ENCODE measurements around the gene MARVELD1. TPM values are rescaled to one million over a fixed set of nuclear protein-coding genes. Genes with fewer than 3 reads are reported as not detected.

The MARVELD1 gene
- total and polyA plus RNA-seq, 2 of the 4 experiments (the other 2 are of a cell fraction), result 12.0 to 68.1 TPM

DNA sequence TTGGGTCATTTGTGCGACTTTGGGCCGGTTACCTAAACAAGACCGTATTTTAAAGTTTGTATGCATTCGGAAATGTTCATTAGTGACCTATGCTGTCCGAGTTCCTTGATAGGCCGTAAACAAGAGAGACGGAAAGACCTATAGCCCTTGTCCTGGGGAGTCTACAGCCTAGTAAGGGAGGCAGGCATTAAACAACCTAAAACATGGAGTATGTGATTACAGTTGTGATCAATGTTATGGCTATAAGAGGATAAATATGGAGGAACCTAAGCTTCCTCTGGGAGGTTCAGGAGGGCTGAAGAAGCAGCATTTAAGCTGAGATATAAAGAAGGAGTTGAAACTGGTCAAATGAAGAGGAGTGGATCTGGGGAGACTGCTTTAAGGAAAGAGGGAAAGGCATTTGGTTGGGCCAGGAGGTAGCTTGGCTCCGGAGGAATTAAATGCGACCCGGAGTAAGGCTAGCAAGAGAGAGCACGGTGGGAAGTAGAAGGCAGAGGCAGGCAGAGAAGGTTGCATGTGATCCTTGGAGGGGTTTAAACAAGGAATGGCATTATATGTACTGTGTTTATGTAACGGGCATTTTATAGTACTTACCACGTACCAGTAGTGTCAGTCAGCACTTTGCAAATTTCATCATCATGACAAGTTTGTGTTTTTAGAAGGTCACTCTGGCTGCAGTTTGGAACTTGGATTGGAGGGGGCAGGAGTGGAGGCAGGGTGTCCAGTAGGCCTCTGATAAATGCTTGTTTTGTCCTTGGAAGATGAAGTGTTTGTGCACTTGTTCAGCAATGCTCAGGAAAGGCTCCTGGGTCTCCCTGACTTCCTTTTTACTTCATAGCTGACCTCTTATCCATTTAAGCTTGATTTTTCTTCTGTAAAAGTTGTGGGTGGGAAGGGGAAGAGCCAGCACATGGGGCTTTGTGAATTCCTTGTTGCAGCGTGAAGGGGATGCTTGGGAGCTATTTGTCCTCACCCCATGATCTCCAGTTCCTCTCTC is 25.4 kb upstream of the MARVELD1 start:
- dilution Hi-C loops (cut with HindIII; ENCODE audit: low sequenced_read_pairs, unreplicated experiment), result no loop called here
- POLR2A ChIA-PET (ENCODE audit: unreplicated experiment), result interaction anchor here (0.5 to 1.1 kb wide), 2 partner anchors 49 to 1101 kb away, joined by 3 to 4 read pairs; partner anchors contain the start of gene ZFYVE27
- TF ChIP-seq POLR2A (IDR thresholded peaks at IDR 0.05; ENCODE audit: low read depth, low read length) (no peak; the same call in 1 of the 2 replicates), MAZ (IDR thresholded peaks at IDR 0.05; ENCODE audit: borderline replicate concordance, low read depth, low read length) (peak; percentile 62), SMC3 (IDR thresholded peaks at IDR 0.05; ENCODE audit: low read depth, low read length) (no peak), CHD1 (IDR thresholded peaks at IDR 0.05; ENCODE audit: low read depth, low read length) (0 out of 2 replicates have a peak, but pooled peaks have one; percentile 54), BHLHE40 (IDR thresholded peaks at IDR 0.05; ENCODE audit: low read depth, low read length) (peak; percentile 53; the same call in 1 of the 2 replicates), RCOR1 (IDR thresholded peaks at IDR 0.05; ENCODE audit: insufficient replicate concordance, low read length) (peak; percentile 23), RAD21 (IDR thresholded peaks at IDR 0.05; ENCODE audit: low read length) (no peak), RFX5 (IDR thresholded peaks at IDR 0.05; ENCODE audit: low read depth, low read length) (no peak), CEBPB (IDR thresholded peaks at IDR 0.05; ENCODE audit: low read depth, low read length) (peak; percentile 90)
- TF ChIP-seq, protein P1, sequence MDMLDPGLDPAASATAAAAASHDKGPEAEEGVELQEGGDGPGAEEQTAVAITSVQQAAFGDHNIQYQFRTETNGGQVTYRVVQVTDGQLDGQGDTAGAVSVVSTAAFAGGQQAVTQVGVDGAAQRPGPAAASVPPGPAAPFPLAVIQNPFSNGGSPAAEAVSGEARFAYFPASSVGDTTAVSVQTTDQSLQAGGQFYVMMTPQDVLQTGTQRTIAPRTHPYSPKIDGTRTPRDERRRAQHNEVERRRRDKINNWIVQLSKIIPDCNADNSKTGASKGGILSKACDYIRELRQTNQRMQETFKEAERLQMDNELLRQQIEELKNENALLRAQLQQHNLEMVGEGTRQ (IDR thresholded peaks at IDR 0.05; ENCODE audit: low read depth, low read length), result no peak
- TF ChIP-seq, protein P2, sequence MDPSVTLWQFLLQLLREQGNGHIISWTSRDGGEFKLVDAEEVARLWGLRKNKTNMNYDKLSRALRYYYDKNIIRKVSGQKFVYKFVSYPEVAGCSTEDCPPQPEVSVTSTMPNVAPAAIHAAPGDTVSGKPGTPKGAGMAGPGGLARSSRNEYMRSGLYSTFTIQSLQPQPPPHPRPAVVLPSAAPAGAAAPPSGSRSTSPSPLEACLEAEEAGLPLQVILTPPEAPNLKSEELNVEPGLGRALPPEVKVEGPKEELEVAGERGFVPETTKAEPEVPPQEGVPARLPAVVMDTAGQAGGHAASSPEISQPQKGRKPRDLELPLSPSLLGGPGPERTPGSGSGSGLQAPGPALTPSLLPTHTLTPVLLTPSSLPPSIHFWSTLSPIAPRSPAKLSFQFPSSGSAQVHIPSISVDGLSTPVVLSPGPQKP (IDR thresholded peaks at IDR 0.05; ENCODE audit: borderline replicate concordance, low read depth, low read length), result no peak
- TF ChIP-seq, protein P3, sequence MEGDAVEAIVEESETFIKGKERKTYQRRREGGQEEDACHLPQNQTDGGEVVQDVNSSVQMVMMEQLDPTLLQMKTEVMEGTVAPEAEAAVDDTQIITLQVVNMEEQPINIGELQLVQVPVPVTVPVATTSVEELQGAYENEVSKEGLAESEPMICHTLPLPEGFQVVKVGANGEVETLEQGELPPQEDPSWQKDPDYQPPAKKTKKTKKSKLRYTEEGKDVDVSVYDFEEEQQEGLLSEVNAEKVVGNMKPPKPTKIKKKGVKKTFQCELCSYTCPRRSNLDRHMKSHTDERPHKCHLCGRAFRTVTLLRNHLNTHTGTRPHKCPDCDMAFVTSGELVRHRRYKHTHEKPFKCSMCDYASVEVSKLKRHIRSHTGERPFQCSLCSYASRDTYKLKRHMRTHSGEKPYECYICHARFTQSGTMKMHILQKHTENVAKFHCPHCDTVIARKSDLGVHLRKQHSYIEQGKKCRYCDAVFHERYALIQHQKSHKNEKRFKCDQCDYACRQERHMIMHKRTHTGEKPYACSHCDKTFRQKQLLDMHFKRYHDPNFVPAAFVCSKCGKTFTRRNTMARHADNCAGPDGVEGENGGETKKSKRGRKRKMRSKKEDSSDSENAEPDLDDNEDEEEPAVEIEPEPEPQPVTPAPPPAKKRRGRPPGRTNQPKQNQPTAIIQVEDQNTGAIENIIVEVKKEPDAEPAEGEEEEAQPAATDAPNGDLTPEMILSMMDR (conservative IDR thresholded peaks at IDR 0.05; ENCODE audit: low read depth, low read length), result no peak

More for the DNA sequence above, 25.4 kb upstream of the MARVELD1 start:
- H2AK9ac ChIP-seq (replicated peaks; ENCODE audit: low read depth, low read length, poor library complexity), result peak overlapping the region; percentile 97
- peak overlapping the region; percentile 97 for H2BK5ac ChIP-seq (ENCODE audit: low read depth, low read length, poor library complexity, severe bottlenecking)
- DNase-seq (peak; percentile 93), ATAC-seq (ENCODE audit: low read depth) (peak; percentile 6)
- CTCF ChIA-PET, result interaction anchor here (1.5 to 2.1 kb wide), 2 partner anchors 14 to 21 kb away, joined by 4 to 6 read pairs; no protein-coding TSS in a partner anchor
- no peaks in the 10 kb centered on the region for H3K36me3 ChIP-seq (ENCODE audit: control insufficient read depth, insufficient read depth, low read length)
- peaks cover 10% of the 10 kb centered on the region for H3K9me1 ChIP-seq (ENCODE audit: insufficient read depth, low read length)
- H2AK5ac ChIP-seq (ENCODE audit: low read depth, low read length), result peak overlapping the region; percentile 93
- peak overlapping the region; percentile 99 for H3K23ac ChIP-seq (ENCODE audit: low read depth, low read length)
- peak overlapping the region; percentile 98 for H4K91ac ChIP-seq (ENCODE audit: insufficient read depth, low read depth, low read length)
- H3K56ac ChIP-seq (ENCODE audit: extremely low read depth, insufficient read depth, low read length), result peak overlapping the region; percentile 94
- H2BK120ac ChIP-seq (ENCODE audit: low read depth, low read length), result peak overlapping the region; percentile 99
- peak overlapping the region; percentile 95 for H3K18ac ChIP-seq (ENCODE audit: low read depth, low read length)
- no TSS peak for BruUV-seq (replicated peaks)
- intact Hi-C loops (cut with micrococcal nuclease), result loop anchor here (1.0 kb wide), 2 partner anchors 116 to 190 kb away; partner anchors contain the start of genes ANKRD2, MMS19 and UBTD1
- peaks cover 25% of the 10 kb centered on the region for H3K4me1 ChIP-seq (ENCODE audit: control insufficient read depth, insufficient read depth, low read length)
- WGBS, 2 experiments (ENCODE audit: extremely low coverage in 2 of 2, insufficient read length in 1 of 2), result 40% methylated on average over 1 of the region's 14 CpGs; no CpG with 5 or more reads in 1 of the 2 experiments
- H3K79me1 ChIP-seq (ENCODE audit: low read depth in 1 of 2, low read length in 2 of 2), result peaks cover 3 to 32% of the 10 kb centered on the region in 2 experiments; a peak in 2 of 4 replicates
- H2BK15ac ChIP-seq (ENCODE audit: low read depth, low read length), result peak overlapping the region; percentile 82; the same call in 2 of the 3 replicates
- peaks cover 22% of the 10 kb centered on the region for H4K20me1 ChIP-seq (ENCODE audit: insufficient read depth, low read length)
- peak overlapping the region; percentile 98 for H3K14ac ChIP-seq (replicated peaks; ENCODE audit: low read depth, low read length)
- H3K4me3 ChIP-seq (ENCODE audit: insufficient read depth, low read depth, low read length), result peak overlapping the region; percentile 17
- H4K8ac ChIP-seq (ENCODE audit: low read depth in 2 of 2, low read length in 2 of 2), result peak overlapping the region; percentile 84 to 96
- H3K9ac ChIP-seq (ENCODE audit: low read depth, low read length), result peak overlapping the region; percentile 83
- in situ Hi-C loops (cut with MboI; ENCODE audit: low sequenced_read_pairs), result no loop called here
- peak overlapping the region; percentile 94 for H4K5ac ChIP-seq (ENCODE audit: low read depth, low read length)
- H2BK20ac ChIP-seq (ENCODE audit: low read depth, low read length), result peak overlapping the region; percentile 94
- H3K4ac ChIP-seq (ENCODE audit: low read depth, low read length), result peak overlapping the region; percentile 99
- H2AFZ ChIP-seq (replicated peaks; ENCODE audit: low read length, poor library complexity), result peak overlapping the region; percentile 91
- H3K4me2 ChIP-seq (ENCODE audit: low read depth, low read length), result peak overlapping the region; percentile 78
- peak overlapping the region; percentile 99 for H3K27ac ChIP-seq (ENCODE audit: insufficient read depth, low read length)
- H3K27me3 ChIP-seq (ENCODE audit: control insufficient read depth, insufficient read depth, low read length), result no peaks in the 10 kb centered on the region
- no peaks in the 10 kb centered on the region for H3K9me3 ChIP-seq (ENCODE audit: control insufficient read depth, insufficient read depth, low read length)

Measured in IMR-90 (cell line).